OCI-LY1 (cell line): ENCODE measurements around the gene ATP11B.
A peak's percentile ranks its signal among the peaks of the same experiment; 100 is the strongest.

Experiments
- H2AFZ ChIP-seq: fragments of 200-600 bp; sonication (generic), shearing (Covaris generic); 2 replicates; pipeline ENCODE4 v1.6.0; 2014; ENCODE audit warnings: antibody characterized with exemption, mild to moderate bottlenecking, low read length
- H3F3A ChIP-seq: fragments of 200-600 bp; sonication (generic), shearing (Covaris generic); 2 replicates; pipeline ENCODE4 v1.6.0; 2014; ENCODE audit warnings: mild to moderate bottlenecking, antibody characterized with exemption, low read length, moderate library complexity; ENCODE audit not compliant: insufficient read depth
- H3K27ac ChIP-seq: fragments of 200-600 bp; sonication (generic); 2 replicates; pipeline ENCODE4 v1.5.1; 2014; ENCODE audit warnings: low read length, mixed run types, mild to moderate bottlenecking, low read depth; ENCODE audit not compliant: poor library complexity, severe bottlenecking
- H3K27me3 ChIP-seq: fragments of 200-600 bp; sonication (generic); 2 replicates; pipeline ENCODE4 v1.6.0; 2014; ENCODE audit warnings: antibody characterized with exemption, mild to moderate bottlenecking, low read length, moderate library complexity; ENCODE audit not compliant: insufficient read depth
- H3K36me3 ChIP-seq: fragments of 200-600 bp; sonication (generic); 2 replicates; pipeline ENCODE4 v1.6.1; 2014; ENCODE audit warnings: mild to moderate bottlenecking, antibody characterized with exemption, low read length, moderate library complexity, mixed read lengths; ENCODE audit not compliant: insufficient read depth
- H3K4me1 ChIP-seq: fragments of 200-600 bp; sonication (generic); 2 replicates; pipeline ENCODE4 v1.5.1; 2014; ENCODE audit warnings: mild to moderate bottlenecking, low read length, moderate library complexity; ENCODE audit not compliant: insufficient read depth, severe bottlenecking
- H3K4me2 ChIP-seq: fragments of 200-600 bp; sonication (generic), shearing (Covaris generic); 2 replicates; pipeline ENCODE4 v1.6.1; 2014; ENCODE audit warnings: low read length
- H3K4me3 ChIP-seq: fragments of 200-600 bp; sonication (generic); 2 replicates; pipeline ENCODE4 v1.5.1; 2014; ENCODE audit warnings: low read length, low read depth, mild to moderate bottlenecking, mixed read lengths; ENCODE audit not compliant: poor library complexity, severe bottlenecking
- H3K79me2 ChIP-seq: fragments of 200-600 bp; shearing (Covaris generic); 2 replicates; pipeline ENCODE4 v1.6.1; 2016; ENCODE audit warnings: mixed run types, low read length, mixed read lengths; ENCODE audit not compliant: insufficient read depth
- H3K9ac ChIP-seq: fragments of 200-600 bp; sonication (generic), shearing (Covaris generic); 2 replicates; pipeline ENCODE4 v1.6.1; 2014; ENCODE audit warnings: mild to moderate bottlenecking, low read length, mixed read lengths
- H3K9me2 ChIP-seq: fragments of 200-600 bp; sonication (generic), shearing (Covaris generic); 2 replicates; pipeline ENCODE4 v1.6.1; 2014; ENCODE audit warnings: low read depth, mild to moderate bottlenecking, low read length, mixed read lengths
- H3K9me3 ChIP-seq: fragments of 200-600 bp; shearing (Covaris generic); 2 replicates; pipeline ENCODE4 v1.6.1; 2014; ENCODE audit warnings: low read length, mixed read lengths
- H4K20me1 ChIP-seq: fragments of 200-600 bp; sonication (generic), shearing (Covaris generic); 2 replicates; pipeline ENCODE4 v1.6.0; 2016; ENCODE audit warnings: mild to moderate bottlenecking, low read length; ENCODE audit not compliant: insufficient read depth
- CTCF ChIP-seq: fragments of 200-600 bp; sonication (generic), shearing (Covaris generic); IDR thresholded peaks from 2 replicates; pipeline ENCODE4 v1.5.1; 2017; ENCODE audit warnings: mild to moderate bottlenecking, antibody characterized with exemption, low read length, moderate library complexity, mixed read lengths
- EZH2 ChIP-seq: fragments of 200-600 bp; sonication (generic), shearing (Covaris generic); IDR thresholded peaks from 2 replicates; pipeline ENCODE4 v1.8.0; 2017; ENCODE audit warnings: borderline replicate concordance, mixed run types, mild to moderate bottlenecking, antibody characterized with exemption, low read length, moderate library complexity, mixed read lengths

ATP11B gene

GRCh38 chr3:182790612-182791011 is 2.7 kb upstream of the ATP11B start:
- peaks cover 18% of the 10 kb centered on the region for H3K79me2 ChIP-seq
- H3K9me2 ChIP-seq: no peaks in the 10 kb centered on the region

GRCh38 chr3:182793663-182794454 is 555 bp downstream of the ATP11B start:
- H3K4me1 ChIP-seq: peaks cover 44% of the 10 kb centered on the region
- no peak overlapping the region for H2AFZ ChIP-seq
- H3K79me2 ChIP-seq: peaks cover 50% of the 10 kb centered on the region
- no peaks in the 10 kb centered on the region for H3K9me2 ChIP-seq
- H3K4me3 ChIP-seq: peak overlapping the region; percentile 77
- H4K20me1 ChIP-seq: no peaks in the 10 kb centered on the region
- peak overlapping the region; percentile 80 for H3K9ac ChIP-seq
- H3K36me3 ChIP-seq: no peaks in the 10 kb centered on the region
- H3K27ac ChIP-seq: peak overlapping the region; percentile 79
- H3K4me2 ChIP-seq: peak overlapping the region; percentile 86
- no peaks in the 10 kb centered on the region for H3F3A ChIP-seq
- H3K9me3 ChIP-seq: no peaks in the 10 kb centered on the region
- no peaks in the 10 kb centered on the region for H3K27me3 ChIP-seq
- TF ChIP-seq EZH2 (no peak), CTCF (no peak)

More at GRCh38 chr3:182790612-182791011, 2.7 kb upstream of the ATP11B start:
- Histone ChIP-seq H2AFZ (no peak overlapping the region), H3K4me1 (peaks cover 26% of the 10 kb centered on the region), H3K27me3 (no peaks in the 10 kb centered on the region), H3K27ac (no peak overlapping the region), H3K4me3 (no peak overlapping the region), H3F3A (no peaks in the 10 kb centered on the region), H3K4me2 (no peak overlapping the region), H3K9me3 (no peaks in the 10 kb centered on the region), H3K36me3 (no peaks in the 10 kb centered on the region), H3K9ac (no peak overlapping the region), H4K20me1 (no peaks in the 10 kb centered on the region)
- TF ChIP-seq CTCF (no peak; the same call in 1 of the 2 replicates), EZH2 (no peak)

GRCh38 chr3:182794455-182795388 is 1.4 kb downstream of the ATP11B start:
- Histone ChIP-seq H3K9ac (peak overlapping the region; percentile 80), H3K9me2 (no peaks in the 10 kb centered on the region), H3K79me2 (peaks cover 59% of the 10 kb centered on the region), H3K4me3 (peak overlapping the region; percentile 77), H2AFZ (no peak overlapping the region), H3K4me2 (peak overlapping the region; percentile 86), H4K20me1 (no peaks in the 10 kb centered on the region), H3F3A (no peaks in the 10 kb centered on the region), H3K27me3 (no peaks in the 10 kb centered on the region), H3K9me3 (no peaks in the 10 kb centered on the region), H3K27ac (peak overlapping the region; percentile 79), H3K36me3 (no peaks in the 10 kb centered on the region), H3K4me1 (peaks cover 36% of the 10 kb centered on the region)
- TF ChIP-seq EZH2: no peak
- TF ChIP-seq CTCF: no peak
